ENCODE measurements around the gene SLX9.

DNA sequence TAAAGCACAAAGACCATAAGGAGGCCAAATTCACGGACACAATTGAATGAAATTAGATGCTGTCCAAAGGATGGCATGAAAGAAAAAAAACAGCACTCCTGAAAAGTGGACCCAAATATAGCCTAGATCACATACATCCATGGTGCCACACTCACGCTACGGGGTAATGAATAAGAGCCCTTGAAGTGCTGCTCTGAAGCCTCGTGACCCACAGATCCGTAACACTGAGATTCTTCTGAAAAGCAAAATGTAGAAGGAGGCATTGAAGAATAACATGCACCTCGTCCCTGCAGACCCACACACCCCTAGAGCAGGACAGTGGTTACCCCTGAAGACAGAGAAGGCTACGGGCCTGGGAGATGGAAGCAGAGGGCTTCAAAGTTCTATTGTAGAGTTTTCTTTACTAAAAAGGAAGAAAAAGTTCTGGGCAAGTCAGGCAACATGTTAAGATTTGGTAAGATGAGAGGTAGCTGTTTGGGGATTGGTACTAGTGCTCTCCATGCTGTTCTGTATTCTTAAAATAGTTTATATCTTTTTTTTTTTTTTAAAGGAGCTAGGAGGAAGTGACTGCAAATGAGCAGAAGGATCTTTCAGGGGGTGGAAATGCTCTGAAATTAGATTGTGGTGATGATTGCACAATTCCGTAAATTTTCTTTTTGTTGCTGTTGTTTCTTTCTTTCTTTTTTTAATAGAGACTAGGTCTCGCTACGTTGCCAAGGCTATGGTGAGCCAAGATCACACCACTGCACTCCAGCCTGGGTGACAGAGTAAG is 15.0 kb upstream of the SLX9 start:
- TF ChIP-seq EZH2phosphoT487 (IDR thresholded peaks at IDR 0.05; ENCODE audit: insufficient read depth, low read depth): no peak
- no peak for TF ChIP-seq EZH2 (IDR thresholded peaks at IDR 0.05; ENCODE audit: insufficient read depth, poor library complexity, severe bottlenecking)

Data from GM23248 (cell line).